ENCODE data around the gene NATD1. TPM values are rescaled to one million over a fixed set of nuclear protein-coding genes. Genes with fewer than 3 reads are reported as not detected.

Gene NATD1
- total RNA-seq, 1 experiment from 2014 or later = 3.1 TPM

- POLR2A ChIA-PET = no interaction called here
- no peak for DNase-seq (ENCODE audit: low read depth, low spot score)
- Histone ChIP-seq H3K9me3 (ENCODE audit: control insufficient read depth in 1 of 2, insufficient read depth in 1 of 2, low read depth in 1 of 2, low read length in 2 of 2) (no peaks in the 10 kb centered on the region), H3K4me2 (ENCODE audit: low read length) (no peak overlapping the region), H3K9ac (ENCODE audit: low read length) (no peak overlapping the region), H4K20me1 (ENCODE audit: insufficient read depth) (no peaks in the 10 kb centered on the region), H3K79me2 (ENCODE audit: insufficient read depth, low read length) (peaks cover 45% of the 10 kb centered on the region), H3K36me3 (ENCODE audit: control insufficient read depth in 1 of 2, insufficient read depth in 2 of 2, low read length in 2 of 2) (peaks cover 0 to 3% of the 10 kb centered on the region in 2 experiments; a peak in 2 of 4 replicates), H3K4me1 (ENCODE audit: control insufficient read depth in 1 of 2, insufficient read depth in 2 of 2, low read length in 2 of 2) (peaks cover 9 to 15% of the 10 kb centered on the region in 2 experiments; a peak in 3 of 4 replicates), H3K27me3 (ENCODE audit: insufficient read depth, low read length) (no peaks in the 10 kb centered on the region), H3K9me2 (ENCODE audit: insufficient read depth) (no peaks in the 10 kb centered on the region), H3K4me3 (replicated peaks in 1 of 2; ENCODE audit: low read depth in 1 of 2, low read length in 2 of 2) (no peak overlapping the region), H3K27ac (ENCODE audit: low read depth, low read length) (no peak overlapping the region), H2AFZ (ENCODE audit: low read depth, low read length, poor library complexity, severe bottlenecking) (no peak overlapping the region)
- CTCF ChIA-PET = no interaction called here
- intact Hi-C loops (cut with micrococcal nuclease) = no loop called here
- ATAC-seq = no peak
- no TSS peak for BruUV-seq (replicated peaks)
- TF ChIP-seq POLR2AphosphoS5 (IDR thresholded peaks at IDR 0.05; ENCODE audit: low read depth, low read length) = no peak
- TF ChIP-seq FOSL1 (IDR thresholded peaks at IDR 0.05; ENCODE audit: low read depth) = no peak
- TF ChIP-seq CTCF (IDR thresholded peaks at IDR 0.05 in 2 of 3, conservative IDR thresholded peaks at IDR 0.05 in 1 of 3; ENCODE audit: borderline replicate concordance in 1 of 3, insufficient read depth in 1 of 3, low read depth in 2 of 3, low read length in 2 of 3) = no peak
- TF ChIP-seq CEBPB (IDR thresholded peaks at IDR 0.05; ENCODE audit: low read depth) = no peak
- no peak for TF ChIP-seq ZNF274 (IDR thresholded peaks at IDR 0.05; ENCODE audit: low read depth, low read length)
- TF ChIP-seq JUND (IDR thresholded peaks at IDR 0.05) = no peak
- RAD21 ChIA-PET (ENCODE audit: low non-redundant PET in 1 of 2, low total read pairs in 2 of 2, uncharacterized antibody in 2 of 2, unreplicated experiment in 2 of 2) = no interaction called here
Measured at GRCh38 chr17:21218831-21219380, 34.3 kb downstream of the NATD1 start.

- Histone ChIP-seq H3K27ac (ENCODE audit: low read depth, low read length) (no peak overlapping the region), H3K4me3 (replicated peaks in 1 of 2; ENCODE audit: low read depth in 1 of 2, low read length in 2 of 2) (no peak overlapping the region), H3K4me2 (ENCODE audit: low read length) (no peak overlapping the region), H2AFZ (ENCODE audit: low read depth, low read length, poor library complexity, severe bottlenecking) (no peak overlapping the region), H4K20me1 (ENCODE audit: insufficient read depth) (no peaks in the 10 kb centered on the region), H3K9ac (ENCODE audit: low read length) (no peak overlapping the region), H3K79me2 (ENCODE audit: insufficient read depth, low read length) (peaks cover 53% of the 10 kb centered on the region), H3K9me3 (ENCODE audit: control insufficient read depth in 1 of 2, insufficient read depth in 1 of 2, low read depth in 1 of 2, low read length in 2 of 2) (no peaks in the 10 kb centered on the region), H3K9me2 (ENCODE audit: insufficient read depth) (no peaks in the 10 kb centered on the region), H3K4me1 (ENCODE audit: control insufficient read depth in 1 of 2, insufficient read depth in 2 of 2, low read length in 2 of 2) (peaks cover 9 to 15% of the 10 kb centered on the region in 2 experiments; a peak in 3 of 4 replicates), H3K36me3 (ENCODE audit: control insufficient read depth in 1 of 2, insufficient read depth in 2 of 2, low read length in 2 of 2) (peaks cover 0 to 3% of the 10 kb centered on the region in 2 experiments; a peak in 2 of 4 replicates), H3K27me3 (ENCODE audit: insufficient read depth, low read length) (no peaks in the 10 kb centered on the region)
- DNase-seq (ENCODE audit: low read depth, low spot score) = no peak
- RAD21 ChIA-PET (ENCODE audit: low non-redundant PET in 1 of 2, low total read pairs in 2 of 2, uncharacterized antibody in 2 of 2, unreplicated experiment in 2 of 2) = no interaction called here
- intact Hi-C loops (cut with micrococcal nuclease) = no loop called here
- ATAC-seq = no peak
- TF ChIP-seq CTCF (IDR thresholded peaks at IDR 0.05 in 2 of 3, conservative IDR thresholded peaks at IDR 0.05 in 1 of 3; ENCODE audit: borderline replicate concordance in 1 of 3, insufficient read depth in 1 of 3, low read depth in 2 of 3, low read length in 2 of 3) (peak in 1 of 3 experiments; percentile 4; a peak in 1 of 6 replicates), JUND (IDR thresholded peaks at IDR 0.05) (no peak)
- CTCF ChIA-PET = no interaction called here
- POLR2A ChIA-PET = no interaction called here
- BruUV-seq (replicated peaks) = no TSS peak
Measured at GRCh38 chr17:21218101-21218500, 35.1 kb downstream of the NATD1 start.
